ENCODE results near the gene FAM110D. TPM values are rescaled to one million over a fixed set of nuclear protein-coding genes. Genes with fewer than 3 reads are reported as not detected.

The FAM110D gene
- total and polyA plus RNA-seq, 2 experiments from 2014 or later = 0.10 to 0.44 TPM

GRCh38 chr1:26184883-26185282 is 26.0 kb downstream of the FAM110D start:
- Histone ChIP-seq H3K27ac (no peak overlapping the region), H3K27me3 (no peaks in the 10 kb centered on the region), H3K36me3 (replicated peaks; ENCODE audit: insufficient read depth, low read depth) (no peaks in the 10 kb centered on the region), H3K79me2 (no peaks in the 10 kb centered on the region), H3K4me1 (ENCODE audit: insufficient read depth) (no peaks in the 10 kb centered on the region), H3K9me3 (ENCODE audit: low read depth) (no peaks in the 10 kb centered on the region), H2AFZ (no peak overlapping the region), H4K20me1 (ENCODE audit: insufficient read depth, poor library complexity, severe bottlenecking) (no peaks in the 10 kb centered on the region), H3K9me2 (replicated peaks; ENCODE audit: insufficient read depth) (no peaks in the 10 kb centered on the region), H3K4me3 (no peak overlapping the region), H3K4me2 (no peak overlapping the region)
- WGBS (ENCODE audit: low lambda C conversion rate, missing lambda C conversion rate) = 98% methylated on average over 21 of the region's 21 CpGs
- no peak for DNase-seq (ENCODE audit: low spot score)
- TF ChIP-seq CTCF (IDR thresholded peaks at IDR 0.05; ENCODE audit: poor library complexity) = no peak
- no peak for TF ChIP-seq EZH2 (IDR thresholded peaks at IDR 0.05; ENCODE audit: borderline replicate concordance)
- no peak for TF ChIP-seq EZH2phosphoT487 (IDR thresholded peaks at IDR 0.05; ENCODE audit: low read depth, severe bottlenecking, unreplicated experiment)

- Histone ChIP-seq H3K4me1 (ENCODE audit: insufficient read depth) (no peaks in the 10 kb centered on the region), H3K4me2 (no peak overlapping the region), H3K79me2 (no peaks in the 10 kb centered on the region), H4K20me1 (ENCODE audit: insufficient read depth, poor library complexity, severe bottlenecking) (no peaks in the 10 kb centered on the region), H3K27me3 (no peaks in the 10 kb centered on the region), H3K36me3 (replicated peaks; ENCODE audit: insufficient read depth, low read depth) (no peaks in the 10 kb centered on the region), H3K4me3 (no peak overlapping the region), H2AFZ (no peak overlapping the region), H3K9me2 (replicated peaks; ENCODE audit: insufficient read depth) (no peaks in the 10 kb centered on the region), H3K9me3 (ENCODE audit: low read depth) (no peaks in the 10 kb centered on the region), H3K27ac (no peak overlapping the region)
- no peak for DNase-seq (ENCODE audit: low spot score)
- no peak for TF ChIP-seq CTCF (IDR thresholded peaks at IDR 0.05; ENCODE audit: poor library complexity)
- TF ChIP-seq EZH2 (IDR thresholded peaks at IDR 0.05; ENCODE audit: borderline replicate concordance) = no peak
- TF ChIP-seq EZH2phosphoT487 (IDR thresholded peaks at IDR 0.05; ENCODE audit: low read depth, severe bottlenecking, unreplicated experiment) = no peak
- over 99% methylated on average over 6 of the region's 6 CpGs for WGBS (ENCODE audit: low lambda C conversion rate, missing lambda C conversion rate)
Measured at GRCh38 chr1:26187882-26188281, 29.0 kb downstream of the FAM110D start.

- H4K20me1 ChIP-seq (ENCODE audit: insufficient read depth, poor library complexity, severe bottlenecking) = no peaks in the 10 kb centered on the region
- H3K4me2 ChIP-seq = no peak overlapping the region
- WGBS (ENCODE audit: low lambda C conversion rate, missing lambda C conversion rate) = 97% methylated on average over 8 of the region's 8 CpGs
- H3K9me3 ChIP-seq (ENCODE audit: low read depth) = no peaks in the 10 kb centered on the region
- TF ChIP-seq EZH2 (IDR thresholded peaks at IDR 0.05; ENCODE audit: borderline replicate concordance) (no peak), EZH2phosphoT487 (IDR thresholded peaks at IDR 0.05; ENCODE audit: low read depth, severe bottlenecking, unreplicated experiment) (no peak), CTCF (IDR thresholded peaks at IDR 0.05; ENCODE audit: poor library complexity) (no peak)
- no peaks in the 10 kb centered on the region for H3K79me2 ChIP-seq
- DNase-seq (ENCODE audit: low spot score) = no peak
- H3K9me2 ChIP-seq (replicated peaks; ENCODE audit: insufficient read depth) = no peaks in the 10 kb centered on the region
- no peaks in the 10 kb centered on the region for H3K27me3 ChIP-seq
- H3K36me3 ChIP-seq (replicated peaks; ENCODE audit: insufficient read depth, low read depth) = no peaks in the 10 kb centered on the region
- H3K4me3 ChIP-seq = no peak overlapping the region
- no peak overlapping the region for H2AFZ ChIP-seq
- H3K4me1 ChIP-seq (ENCODE audit: insufficient read depth) = no peaks in the 10 kb centered on the region
- no peak overlapping the region for H3K27ac ChIP-seq
Measured at GRCh38 chr1:26188477-26188876, 29.6 kb downstream of the FAM110D start.

GRCh38 chr1:26189331-26189730 is 30.5 kb downstream of the FAM110D start:
- Histone ChIP-seq H3K79me2 (no peaks in the 10 kb centered on the region), H3K27me3 (no peaks in the 10 kb centered on the region), H3K27ac (no peak overlapping the region), H3K9me2 (replicated peaks; ENCODE audit: insufficient read depth) (no peaks in the 10 kb centered on the region), H4K20me1 (ENCODE audit: insufficient read depth, poor library complexity, severe bottlenecking) (no peaks in the 10 kb centered on the region), H3K36me3 (replicated peaks; ENCODE audit: insufficient read depth, low read depth) (no peaks in the 10 kb centered on the region), H3K4me1 (ENCODE audit: insufficient read depth) (no peaks in the 10 kb centered on the region), H3K4me2 (no peak overlapping the region), H3K4me3 (no peak overlapping the region), H2AFZ (no peak overlapping the region), H3K9me3 (ENCODE audit: low read depth) (no peaks in the 10 kb centered on the region)
- WGBS (ENCODE audit: low lambda C conversion rate, missing lambda C conversion rate) = 77% methylated on average over 5 of the region's 6 CpGs
- TF ChIP-seq CTCF (IDR thresholded peaks at IDR 0.05; ENCODE audit: poor library complexity) (no peak), EZH2phosphoT487 (IDR thresholded peaks at IDR 0.05; ENCODE audit: low read depth, severe bottlenecking, unreplicated experiment) (no peak), EZH2 (IDR thresholded peaks at IDR 0.05; ENCODE audit: borderline replicate concordance) (no peak)
- no peak for DNase-seq (ENCODE audit: low spot score)
